Bronchial epithelial cell (primary cell): ENCODE data around the gene TPP2. TPM values are rescaled to one million over a fixed set of nuclear protein-coding genes. Genes with fewer than 3 reads are reported as not detected.

Experiments
- DNase-seq: peaks from one replicate; pipeline ENCODE4 v3.0.0-alpha.2; 2010; ENCODE audit warnings: low read depth
- FAIRE-seq: peaks from 2 replicates; lab custom pipeline; 2011; peaks lifted over from hg19 to GRCh38; lab: Jason Lieb, UNC
- H3K27me3 ChIP-seq: 2 replicates; pipeline ENCODE4 v1.5.1; 2011; ENCODE audit warnings: low read length; ENCODE audit not compliant: control insufficient read depth, insufficient read depth
- H3K36me3 ChIP-seq: 2 replicates; pipeline ENCODE4 v1.5.1; 2011; ENCODE audit warnings: low read length; ENCODE audit not compliant: control insufficient read depth, insufficient read depth
- H3K4me3 ChIP-seq: 2 replicates; pipeline ENCODE4 v1.5.1; 2011; ENCODE audit warnings: mild to moderate bottlenecking, low read depth, low read length, control low read depth
- CTCF ChIP-seq: IDR thresholded peaks from 2 replicates; pipeline ENCODE4 v1.5.1; 2011; ENCODE audit warnings: mild to moderate bottlenecking, moderate library complexity, low read length, control low read depth, inconsistent platforms; ENCODE audit not compliant: insufficient read depth, severe bottlenecking
- total RNA-seq: library from RNA; depleted of rRNA; stranded (reverse); fragments of >200 nt; gene quantifications from 2 replicates; pipeline ENCODE4 v1.2.1, GENCODE V29; 2014

TPP2 gene
- total RNA-seq, 1 donor from 2014 or later: 25.5 TPM

- no peak for DNase-seq
- TF ChIP-seq CTCF: no peak
- no peak for FAIRE-seq
- Histone ChIP-seq H3K27me3 (no peaks in the 10 kb centered on the region), H3K36me3 (no peaks in the 10 kb centered on the region), H3K4me3 (no peak within 1 kb of the TSS)
These were observed 98.2 kb downstream of the TPP2 start, which contains the start of gene METTL21C for GRCh38 chr13:102694937-102695336. METTL21C (minus strand) TSS chr13:102695044; CDS start chr13:102694498, 546 bp downstream.

GRCh38 chr13:102696465-102696864 lies 99.7 kb downstream of the TPP2 start:
- no peak for FAIRE-seq
- H3K27me3 ChIP-seq: no peaks in the 10 kb centered on the region

GRCh38 chr13:102697264-102697663 lies 100.5 kb downstream of the TPP2 start:
- no peak for FAIRE-seq
- H3K36me3 ChIP-seq: no peaks in the 10 kb centered on the region
- no peak for TF ChIP-seq CTCF
- H3K27me3 ChIP-seq: no peaks in the 10 kb centered on the region
- H3K4me3 ChIP-seq: no peak overlapping the region
- no peak for DNase-seq

More at GRCh38 chr13:102696465-102696864, 99.7 kb downstream of the TPP2 start:
- H3K36me3 ChIP-seq: no peaks in the 10 kb centered on the region
- TF ChIP-seq CTCF: no peak
- no peak overlapping the region for H3K4me3 ChIP-seq
- no peak for DNase-seq

GRCh38 chr13:102697929-102698648 lies 101.3 kb downstream of the TPP2 start:
- Histone ChIP-seq H3K27me3 (no peaks in the 10 kb centered on the region), H3K4me3 (no peak overlapping the region), H3K36me3 (no peaks in the 10 kb centered on the region)
- peak; percentile 13 for FAIRE-seq
- no peak for DNase-seq
- TF ChIP-seq CTCF: no peak

GRCh38 chr13:102698649-102698980 lies 101.8 kb downstream of the TPP2 start:
- Histone ChIP-seq H3K36me3 (no peaks in the 10 kb centered on the region), H3K4me3 (no peak overlapping the region), H3K27me3 (no peaks in the 10 kb centered on the region)
- FAIRE-seq (no peak), DNase-seq (no peak)
- TF ChIP-seq CTCF: no peak

GRCh38 chr13:102699504-102699903 lies 102.7 kb downstream of the TPP2 start:
- no peaks in the 10 kb centered on the region for H3K36me3 ChIP-seq
- DNase-seq (no peak), FAIRE-seq (no peak)
- no peak overlapping the region for H3K4me3 ChIP-seq
- TF ChIP-seq CTCF: no peak
- no peaks in the 10 kb centered on the region for H3K27me3 ChIP-seq
